ENCODE measurements around the gene PARD6G. TPM values are rescaled to one million over a fixed set of nuclear protein-coding genes. Genes with fewer than 3 reads are reported as not detected.

The PARD6G gene
- total RNA-seq, 4 donors from 2014 or later: 2.5 to 6.6 (median 3.6) TPM

DNA sequence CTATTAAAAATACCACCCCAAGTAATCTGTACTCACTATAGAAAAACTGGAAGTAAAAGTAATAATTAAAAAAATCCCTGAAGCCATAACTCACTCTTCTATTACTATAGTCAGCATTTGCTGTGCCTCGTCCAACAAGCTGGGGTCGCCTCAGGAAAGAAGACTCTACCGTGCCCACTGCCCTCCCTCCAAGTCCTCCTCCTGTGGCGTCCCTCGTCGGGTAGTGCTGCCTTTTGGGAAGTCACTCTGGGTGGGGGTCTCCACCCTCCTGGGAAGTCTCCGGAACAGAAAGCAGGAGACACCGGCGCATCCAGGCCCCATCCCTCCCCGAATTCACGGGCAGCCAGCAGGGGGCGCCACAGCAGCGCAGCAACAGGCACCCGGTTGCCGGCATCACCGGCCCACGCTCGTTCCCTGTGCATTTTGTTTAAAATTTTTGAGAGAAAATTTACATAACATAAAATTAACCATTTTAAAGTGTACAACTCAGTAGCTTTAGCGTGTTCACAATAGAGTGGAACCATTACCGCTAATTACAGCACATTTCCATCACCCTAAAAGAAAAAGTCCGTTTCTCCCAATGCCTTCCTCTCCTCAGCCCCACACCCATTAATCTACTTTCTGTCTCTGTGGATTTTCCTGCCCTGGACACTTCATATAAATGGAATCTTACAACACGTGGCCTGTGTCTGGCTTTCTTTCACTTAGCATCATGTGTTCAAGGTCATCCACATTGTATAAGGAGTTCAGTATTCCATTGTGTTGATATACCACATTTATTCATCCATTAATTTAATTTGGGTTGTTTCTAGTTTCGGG, 76.1 kb downstream of the PARD6G start:
- TF ChIP-seq, protein P1, sequence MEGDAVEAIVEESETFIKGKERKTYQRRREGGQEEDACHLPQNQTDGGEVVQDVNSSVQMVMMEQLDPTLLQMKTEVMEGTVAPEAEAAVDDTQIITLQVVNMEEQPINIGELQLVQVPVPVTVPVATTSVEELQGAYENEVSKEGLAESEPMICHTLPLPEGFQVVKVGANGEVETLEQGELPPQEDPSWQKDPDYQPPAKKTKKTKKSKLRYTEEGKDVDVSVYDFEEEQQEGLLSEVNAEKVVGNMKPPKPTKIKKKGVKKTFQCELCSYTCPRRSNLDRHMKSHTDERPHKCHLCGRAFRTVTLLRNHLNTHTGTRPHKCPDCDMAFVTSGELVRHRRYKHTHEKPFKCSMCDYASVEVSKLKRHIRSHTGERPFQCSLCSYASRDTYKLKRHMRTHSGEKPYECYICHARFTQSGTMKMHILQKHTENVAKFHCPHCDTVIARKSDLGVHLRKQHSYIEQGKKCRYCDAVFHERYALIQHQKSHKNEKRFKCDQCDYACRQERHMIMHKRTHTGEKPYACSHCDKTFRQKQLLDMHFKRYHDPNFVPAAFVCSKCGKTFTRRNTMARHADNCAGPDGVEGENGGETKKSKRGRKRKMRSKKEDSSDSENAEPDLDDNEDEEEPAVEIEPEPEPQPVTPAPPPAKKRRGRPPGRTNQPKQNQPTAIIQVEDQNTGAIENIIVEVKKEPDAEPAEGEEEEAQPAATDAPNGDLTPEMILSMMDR (IDR thresholded peaks at IDR 0.05): peak; percentile 9 to 61 (median 58)
- no peak for TF ChIP-seq POLR2A (IDR thresholded peaks at IDR 0.05)
- peak in 2 of 3 donors; percentile 65 to 66 for DNase-seq
- H3K36me3 ChIP-seq: no peaks in the 10 kb centered on the region
- H3K9me3 ChIP-seq: no peaks in the 10 kb centered on the region
- no peak overlapping the region for H3K27ac ChIP-seq
- no peaks in the 10 kb centered on the region for H3K4me1 ChIP-seq
- H3K4me3 ChIP-seq: peak overlapping the region in 2 of 4 donors; percentile 13 to 27
- no peaks in the 10 kb centered on the region for H3K27me3 ChIP-seq

DNA sequence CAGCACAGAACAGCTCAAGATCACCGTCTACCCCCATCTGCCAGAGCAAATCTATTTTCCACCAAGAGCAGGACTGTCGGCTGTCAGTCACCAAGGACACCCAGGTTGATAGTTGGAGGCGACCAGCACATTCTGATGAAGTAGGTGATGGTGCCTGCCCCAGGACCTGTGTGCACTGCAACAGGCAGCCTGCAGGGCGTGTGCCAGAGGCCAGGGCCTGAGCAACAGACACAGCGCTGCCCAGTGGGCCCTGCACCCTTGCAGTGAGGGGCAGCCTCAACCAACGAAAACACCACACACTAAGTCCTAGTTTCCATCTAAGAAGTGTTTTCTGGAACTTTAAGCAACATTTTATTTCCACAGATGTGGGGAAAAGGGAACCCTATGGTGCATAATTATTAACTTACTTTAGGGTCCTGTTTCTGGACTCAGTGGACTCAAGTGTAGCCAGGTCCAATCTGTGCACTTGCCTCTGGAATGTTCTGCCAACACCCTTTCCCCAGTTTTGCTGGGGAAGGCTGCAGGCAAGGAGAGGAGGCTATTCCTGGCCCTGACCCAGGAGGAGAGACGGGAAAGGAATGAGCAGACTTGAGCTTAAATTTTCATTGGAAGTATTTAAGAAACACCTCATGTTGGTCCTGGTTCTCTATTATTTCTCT, 76.8 kb downstream of the PARD6G start:
- peak overlapping the region in 1 of 4 donors; percentile 13 for H3K4me3 ChIP-seq

DNA sequence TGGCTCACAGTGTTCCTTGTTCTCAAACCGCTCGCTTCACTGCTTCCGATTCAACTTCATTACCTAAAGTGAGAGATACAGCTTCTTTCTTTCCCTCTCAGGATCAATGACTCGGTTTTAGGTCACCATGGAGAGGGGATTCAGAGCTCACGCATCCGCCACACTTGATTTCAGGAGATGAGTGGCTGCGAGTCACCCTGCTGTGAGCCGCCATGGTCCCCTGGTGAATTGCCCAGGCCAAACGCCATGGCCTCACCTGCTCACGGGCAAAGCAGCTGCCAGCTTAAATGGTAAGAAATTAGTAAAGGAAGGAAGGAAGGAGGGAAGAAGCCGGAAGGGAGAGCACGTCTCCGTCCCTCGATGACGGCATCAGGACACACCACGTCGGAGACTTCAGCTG, 77.7 kb downstream of the PARD6G start:
- TF ChIP-seq, protein P1 (IDR thresholded peaks at IDR 0.05): no peak
- no peak for TF ChIP-seq POLR2A (IDR thresholded peaks at IDR 0.05)
- Histone ChIP-seq H3K9me3 (no peaks in the 10 kb centered on the region), H3K27ac (no peak overlapping the region), H3K4me3 (no peak overlapping the region), H3K27me3 (no peaks in the 10 kb centered on the region), H3K4me1 (no peaks in the 10 kb centered on the region), H3K36me3 (no peaks in the 10 kb centered on the region)
- no peak for DNase-seq

More for the DNA sequence above, 76.8 kb downstream of the PARD6G start:
- Histone ChIP-seq H3K4me1 (no peaks in the 10 kb centered on the region), H3K27ac (no peak overlapping the region), H3K36me3 (no peaks in the 10 kb centered on the region), H3K9me3 (no peaks in the 10 kb centered on the region), H3K27me3 (no peaks in the 10 kb centered on the region)
- DNase-seq: peak in 1 of 3 donors; percentile 23
- TF ChIP-seq, protein P1 (IDR thresholded peaks at IDR 0.05): no peak
- no peak for TF ChIP-seq POLR2A (IDR thresholded peaks at IDR 0.05)

DNA sequence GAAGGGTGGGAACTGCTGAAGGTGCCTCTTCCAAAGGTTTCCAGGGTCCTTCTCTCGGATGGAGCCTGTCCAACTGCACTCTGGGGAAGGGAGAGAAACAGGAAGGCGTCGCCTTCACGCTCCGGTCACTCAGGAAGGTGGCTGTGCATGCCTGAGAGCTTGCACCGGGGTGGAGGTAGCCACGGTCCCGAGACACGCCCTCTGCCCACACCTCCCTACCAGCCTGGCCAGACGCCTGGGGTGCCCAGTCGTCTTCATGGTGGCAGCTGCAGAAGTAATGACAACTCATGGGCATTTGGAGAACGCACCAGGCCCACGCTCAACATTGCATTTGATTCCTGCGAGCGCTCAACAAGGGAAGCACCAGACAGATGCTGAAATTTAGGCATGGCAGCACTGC, 78.3 kb downstream of the PARD6G start:
- peak in 1 of 3 donors; percentile 25 for DNase-seq
- Histone ChIP-seq H3K36me3 (no peaks in the 10 kb centered on the region), H3K4me3 (no peak overlapping the region), H3K27ac (no peak overlapping the region), H3K4me1 (no peaks in the 10 kb centered on the region), H3K27me3 (no peaks in the 10 kb centered on the region), H3K9me3 (peaks cover 0 to 3% (median 0%) of the 10 kb centered on the region in 4 donors)
- TF ChIP-seq POLR2A (IDR thresholded peaks at IDR 0.05): no peak
- TF ChIP-seq, protein P1 (IDR thresholded peaks at IDR 0.05): no peak

DNA sequence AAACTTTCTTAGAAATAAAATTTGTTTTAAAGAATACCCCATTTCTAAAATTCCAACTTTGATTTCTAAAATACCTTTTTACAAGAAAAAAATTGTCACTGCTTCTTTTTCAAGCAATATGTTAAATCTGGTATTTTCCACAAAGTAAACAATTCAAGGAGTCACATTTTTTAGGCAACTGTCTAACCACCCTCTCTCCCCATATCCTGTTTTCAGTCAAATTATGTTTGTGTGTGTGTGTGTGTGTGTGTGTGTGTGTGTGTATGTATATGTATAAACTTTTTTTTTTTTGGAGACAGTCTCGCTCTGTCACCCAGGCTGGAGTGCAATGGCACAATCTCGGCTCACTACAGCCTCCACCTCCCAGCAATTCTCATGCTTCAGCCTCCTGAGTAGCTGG, 79.0 kb downstream of the PARD6G start:
- H3K36me3 ChIP-seq: no peaks in the 10 kb centered on the region
- DNase-seq: no peak
- no peaks in the 10 kb centered on the region for H3K27me3 ChIP-seq
- no peak for TF ChIP-seq POLR2A (IDR thresholded peaks at IDR 0.05)
- TF ChIP-seq, protein P1 (IDR thresholded peaks at IDR 0.05): no peak
- no peak overlapping the region for H3K4me3 ChIP-seq
- H3K9me3 ChIP-seq: peaks cover 0 to 4% (median 0%) of the 10 kb centered on the region in 4 donors
- no peak overlapping the region for H3K27ac ChIP-seq
- no peaks in the 10 kb centered on the region for H3K4me1 ChIP-seq
